Measurements from ENCODE around the gene KIAA1217. TPM values are rescaled to one million over a fixed set of nuclear protein-coding genes. Genes with fewer than 3 reads are reported as not detected.
"Not testable (repeated sequence)": the region's sequence is repeated elsewhere in the genome, so short reads cannot be mapped to it uniquely, and the experiment has no call there.

Gene KIAA1217
- total RNA-seq, 4 donors from 2014 or later: 67.3 to 104 (median 89.8) TPM

GRCh38 chr10:24439935-24440334, 231.0 kb downstream of the KIAA1217 start:
- no peaks in the 10 kb centered on the region for H3K27me3 ChIP-seq
- intact Hi-C loops (cut with DNase I): no loop called here
- H3K36me3 ChIP-seq: peaks cover 0 to 8% of the 10 kb centered on the region in 2 donors
- no peaks in the 10 kb centered on the region for H3K9me3 ChIP-seq
- H3K4me3 ChIP-seq (replicated peaks in 1 of 3): no peak overlapping the region
- H3K27ac ChIP-seq: peak overlapping the region in 2 of 3 donors; percentile 13 to 86
- TF ChIP-seq POLR2A (IDR thresholded peaks at IDR 0.05) (no peak), CTCF (IDR thresholded peaks at IDR 0.05) (no peak)
- peak in 1 of 2 donors; percentile 25 for DNase-seq
- 61 to 63% methylated on average over 4 of the region's 4 CpGs for WGBS, 2 donors
- peaks cover 5 to 15% of the 10 kb centered on the region in 2 donors for H3K4me1 ChIP-seq

GRCh38 chr10:24440817-24441797, 232.2 kb downstream of the KIAA1217 start:
- Histone ChIP-seq H3K27me3 (no peaks in the 10 kb centered on the region), H3K9me3 (no peaks in the 10 kb centered on the region), H3K4me1 (peaks cover 5 to 15% of the 10 kb centered on the region in 2 donors), H3K27ac (peak overlapping the region in 2 of 3 donors; percentile 13 to 86), H3K36me3 (peaks cover 0 to 8% of the 10 kb centered on the region in 2 donors), H3K4me3 (replicated peaks in 1 of 3) (no peak overlapping the region)
- TF ChIP-seq POLR2A (IDR thresholded peaks at IDR 0.05) (no peak), CTCF (IDR thresholded peaks at IDR 0.05) (no peak)
- no peak for DNase-seq
- intact Hi-C loops (cut with DNase I): no loop called here
- WGBS, 2 donors: 89 to 91% methylated on average over 13 of the region's 13 CpGs

GRCh38 chr10:24442234-24442633, 233.3 kb downstream of the KIAA1217 start:
- intact Hi-C loops (cut with DNase I): no loop called here
- Histone ChIP-seq H3K4me3 (replicated peaks in 1 of 3) (no peak overlapping the region), H3K36me3 (peaks cover 0 to 8% of the 10 kb centered on the region in 2 donors), H3K4me1 (peaks cover 5 to 15% of the 10 kb centered on the region in 2 donors), H3K27me3 (no peaks in the 10 kb centered on the region), H3K27ac (no peak overlapping the region), H3K9me3 (no peaks in the 10 kb centered on the region)
- 89 to 92% methylated on average over 1 of the region's 1 CpG for WGBS, 2 donors
- TF ChIP-seq CTCF (IDR thresholded peaks at IDR 0.05): no peak
- TF ChIP-seq POLR2A (IDR thresholded peaks at IDR 0.05): no peak
- no peak for DNase-seq

- peaks cover 5 to 15% of the 10 kb centered on the region in 2 donors for H3K4me1 ChIP-seq
- H3K4me3 ChIP-seq (replicated peaks in 1 of 3); H3K27me3 ChIP-seq; DNase-seq; H3K27ac ChIP-seq; H3K36me3 ChIP-seq; intact Hi-C loops (cut with DNase I); H3K9me3 ChIP-seq: not testable (repeated sequence)
- 93 to 100% methylated on average over 2 of the region's 2 CpGs for WGBS, 2 donors
These were observed 233.8 kb downstream of the KIAA1217 start for GRCh38 chr10:24442641-24443174.

DNA sequence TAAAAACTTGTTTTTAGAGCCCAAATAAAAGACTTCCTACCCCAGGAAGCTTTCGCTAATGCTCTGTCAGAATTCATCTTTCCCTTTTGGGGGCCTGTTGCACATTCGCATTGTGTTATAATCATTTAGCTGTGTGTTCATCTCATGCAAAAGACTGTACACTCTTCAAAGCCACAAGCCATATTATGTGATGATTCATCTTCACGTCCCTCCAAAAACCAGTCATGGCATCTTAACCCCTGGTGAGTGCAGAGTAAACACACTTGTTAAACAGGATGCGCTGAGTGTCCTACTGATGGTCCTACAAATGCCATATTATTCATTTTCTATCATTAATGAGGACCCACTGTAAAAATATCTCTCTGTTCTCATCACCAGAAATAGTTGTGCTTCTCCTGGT, 235.4 kb downstream of the KIAA1217 start:
- DNase-seq: no peak
- H3K9me3 ChIP-seq: no peaks in the 10 kb centered on the region
- WGBS, 2 donors: 86 to 92% methylated on average over 4 of the region's 4 CpGs
- peaks cover 12 to 24% of the 10 kb centered on the region in 2 donors for H3K4me1 ChIP-seq
- no peak for TF ChIP-seq POLR2A (IDR thresholded peaks at IDR 0.05)
- no peak overlapping the region for H3K4me3 ChIP-seq (replicated peaks in 1 of 3)
- intact Hi-C loops (cut with DNase I): no loop called here
- H3K36me3 ChIP-seq: no peaks in the 10 kb centered on the region
- H3K27ac ChIP-seq: peak overlapping the region in 1 of 3 donors; percentile 3
- no peaks in the 10 kb centered on the region for H3K27me3 ChIP-seq

GRCh38 chr10:24445958-24446357, 237.0 kb downstream of the KIAA1217 start:
- H3K27me3 ChIP-seq; H3K4me3 ChIP-seq (replicated peaks in 1 of 3); intact Hi-C loops (cut with DNase I); DNase-seq; H3K27ac ChIP-seq; H3K9me3 ChIP-seq; H3K36me3 ChIP-seq: not testable (repeated sequence)
- H3K4me1 ChIP-seq: peaks cover 18 to 20% of the 10 kb centered on the region in 2 donors
- 98 to 100% methylated on average over 2 of the region's 2 CpGs for WGBS, 2 donors

Measured in thyroid gland (tissue), 4 donors.